Putamen (tissue), 1 donor: ENCODE data around the gene MAP4K4.
A peak's percentile ranks its signal among the peaks of the same experiment; 100 is the strongest.

Source experiments
- DNase-seq: peaks from one replicate; pipeline ENCODE4 v3.0.0-alpha.2; 2016; ENCODE audit warnings: low spot score

Gene MAP4K4

GRCh38 chr2:101790857-101791256 is 93.3 kb downstream of the MAP4K4 start:
- no peak for DNase-seq

DNA sequence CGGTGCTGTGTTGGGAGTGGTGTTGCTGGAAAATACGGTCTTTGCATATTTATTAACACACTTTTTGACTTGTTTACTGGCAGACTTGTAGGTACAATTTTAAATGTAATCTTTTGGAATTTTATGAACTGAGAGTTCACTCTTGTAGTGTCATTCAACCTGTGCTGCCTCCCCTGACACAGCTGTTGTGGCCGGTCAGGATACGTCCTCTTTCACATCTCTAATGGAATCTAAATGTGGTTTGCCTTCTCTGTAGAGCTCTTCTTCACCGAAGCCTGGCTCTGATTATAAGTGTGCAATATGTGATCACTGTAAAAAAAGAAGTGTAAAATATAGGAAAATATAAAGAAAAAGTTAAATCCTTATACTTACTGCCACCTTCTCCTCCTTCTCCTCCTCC is 94.7 kb downstream of the MAP4K4 start:
- no peak for DNase-seq

GRCh38 chr2:101793277-101793969 is 95.9 kb downstream of the MAP4K4 start:
- DNase-seq = peak; percentile 65

GRCh38 chr2:101794141-101794540 is 96.6 kb downstream of the MAP4K4 start:
- no peak for DNase-seq

GRCh38 chr2:101795033-101795432 is 97.5 kb downstream of the MAP4K4 start:
- DNase-seq = no peak

GRCh38 chr2:101796825-101797600 is 99.5 kb downstream of the MAP4K4 start:
- DNase-seq = no peak

GRCh38 chr2:101801496-101801895 is 104.0 kb downstream of the MAP4K4 start:
- DNase-seq = no peak

DNA sequence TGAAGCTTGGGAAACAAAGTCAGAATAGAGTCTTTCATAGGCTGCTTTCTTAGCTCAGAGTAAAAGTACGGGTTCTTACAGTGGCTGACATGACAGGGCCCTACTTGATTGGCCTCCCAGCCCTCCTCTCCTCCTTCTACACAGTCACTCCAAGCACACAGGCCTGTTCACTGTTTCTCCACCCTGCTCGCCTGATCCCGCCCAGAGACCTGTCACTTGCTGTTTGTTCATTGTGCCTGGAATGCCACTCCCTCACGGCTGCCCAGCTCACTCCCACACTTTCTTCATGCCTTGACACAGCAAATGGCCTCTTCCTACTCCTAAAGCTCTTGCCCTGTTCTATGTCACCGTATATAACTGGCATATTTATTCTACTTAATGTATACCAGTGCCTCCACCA is 104.8 kb downstream of the MAP4K4 start:
- DNase-seq = no peak

DNA sequence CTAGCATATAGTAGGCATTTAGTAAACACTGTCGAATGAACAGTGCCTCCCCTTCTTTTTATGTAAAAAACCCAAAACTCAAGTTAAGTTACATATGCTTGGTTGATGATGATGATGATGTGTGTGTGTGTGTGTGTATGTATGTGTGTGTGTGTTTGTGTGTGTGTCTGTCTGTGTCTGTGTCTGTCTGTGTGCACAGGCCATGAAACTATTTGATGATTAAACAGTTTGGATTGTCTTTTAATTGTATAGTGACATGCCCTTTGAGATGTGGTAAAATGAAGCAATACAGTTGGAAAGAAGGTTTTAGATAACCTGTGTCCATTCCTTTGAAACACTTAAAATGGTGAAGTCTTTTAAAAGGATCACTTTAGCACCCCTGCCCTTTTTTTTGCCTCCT is 105.6 kb downstream of the MAP4K4 start:
- no peak for DNase-seq

DNA sequence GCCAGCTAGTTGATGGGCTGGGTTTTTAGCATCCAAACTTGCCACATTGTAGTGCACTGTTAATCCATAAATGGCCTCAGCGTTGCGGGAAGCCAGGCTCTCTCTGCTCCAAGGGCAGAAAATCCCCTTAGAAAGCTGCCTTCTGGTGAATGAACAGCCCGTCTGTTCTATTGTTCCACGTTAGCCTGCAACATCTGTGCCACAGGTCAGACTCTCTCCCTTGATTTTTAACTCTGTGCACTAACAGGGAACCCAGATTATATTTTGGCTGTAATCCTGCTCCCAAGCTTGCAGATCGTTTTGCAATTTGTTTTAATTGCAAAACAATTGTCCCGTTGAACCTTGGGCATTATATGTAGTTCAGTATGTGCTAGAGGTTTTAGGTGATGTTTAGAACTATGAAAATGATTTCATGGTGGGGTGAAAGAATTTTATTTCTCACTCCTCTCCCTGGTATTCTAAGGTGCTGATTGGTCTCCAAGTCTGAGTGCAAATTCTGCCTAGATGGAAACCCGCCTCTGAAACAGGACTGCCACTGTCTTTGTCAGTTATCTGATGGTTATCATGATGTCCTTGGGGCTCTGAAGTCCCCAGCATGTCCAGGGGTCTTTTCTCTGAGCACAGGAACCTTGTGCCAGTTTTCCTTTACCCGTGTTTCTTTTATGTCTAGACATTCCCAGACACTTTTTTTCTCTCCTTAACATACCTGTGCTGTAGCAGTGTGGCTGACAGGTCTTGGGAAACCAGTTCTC is 106.6 kb downstream of the MAP4K4 start:
- no peak for DNase-seq

DNA sequence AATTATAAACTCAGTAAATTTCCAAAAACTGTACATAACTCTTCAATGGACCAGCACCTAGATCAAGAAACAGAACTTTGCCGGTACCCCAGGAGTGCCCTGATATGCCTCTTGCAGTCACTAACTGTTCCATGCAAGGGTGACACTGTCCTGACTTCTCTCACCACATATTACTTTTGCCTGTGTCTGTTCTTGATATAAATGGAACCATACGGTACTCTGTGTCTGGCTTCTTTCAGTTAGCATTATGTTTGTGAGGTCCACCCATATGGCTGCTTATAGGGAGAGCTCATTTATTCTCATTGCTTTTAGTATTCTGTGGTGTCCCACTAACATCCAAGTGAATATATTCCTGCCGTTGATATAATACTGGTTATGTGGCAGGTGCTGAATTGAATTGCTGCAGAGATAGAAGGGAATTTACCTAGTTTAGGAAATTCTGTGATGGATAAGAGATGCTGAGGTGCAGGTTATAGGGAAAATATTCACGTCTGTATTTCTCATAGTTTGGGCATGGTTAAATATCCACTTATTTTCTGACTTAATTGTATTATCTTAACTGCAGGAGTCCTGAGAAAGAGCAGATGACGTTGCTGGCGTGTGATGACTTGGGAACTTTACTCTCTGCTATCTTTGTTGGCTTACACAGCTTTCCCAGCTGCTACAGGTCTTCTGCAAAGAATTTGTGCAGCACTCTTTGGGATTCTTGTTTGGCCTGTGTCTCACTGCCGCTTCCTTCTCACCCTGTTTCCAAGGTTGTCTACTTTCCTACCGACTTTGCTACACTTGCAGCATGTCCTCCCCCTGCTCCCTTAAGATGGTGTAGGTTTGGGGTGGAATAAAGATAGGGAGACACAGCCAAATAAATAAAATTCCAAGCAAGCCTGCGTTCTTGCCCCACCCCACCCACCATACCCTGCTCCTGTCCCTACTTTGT is 107.9 kb downstream of the MAP4K4 start:
- no peak for DNase-seq

DNA sequence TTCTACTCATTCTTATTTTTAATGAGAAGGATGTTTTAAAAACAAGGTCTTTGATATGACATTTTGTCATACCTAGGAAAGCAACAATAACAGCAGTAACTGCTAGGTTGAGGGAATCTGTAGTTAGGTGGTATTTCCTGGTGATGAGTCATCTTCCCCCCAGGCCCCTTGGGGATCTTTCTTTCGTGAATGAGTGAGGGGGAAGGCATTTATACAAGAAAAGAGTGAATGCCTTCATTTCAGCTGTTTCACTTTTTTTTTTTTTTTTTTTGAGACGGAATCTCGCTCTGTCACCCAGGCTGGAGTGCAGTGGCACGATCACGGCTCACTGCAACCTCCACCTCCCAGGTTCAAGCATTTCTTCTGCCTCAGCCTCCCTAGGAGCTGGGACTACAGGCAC is 108.6 kb downstream of the MAP4K4 start:
- no peak for DNase-seq

GRCh38 chr2:101806701-101807100 is 109.2 kb downstream of the MAP4K4 start:
- DNase-seq = no peak

GRCh38 chr2:101807242-101807641 is 109.7 kb downstream of the MAP4K4 start:
- no peak for DNase-seq

GRCh38 chr2:101808006-101808562 is 110.6 kb downstream of the MAP4K4 start:
- no peak for DNase-seq

DNA sequence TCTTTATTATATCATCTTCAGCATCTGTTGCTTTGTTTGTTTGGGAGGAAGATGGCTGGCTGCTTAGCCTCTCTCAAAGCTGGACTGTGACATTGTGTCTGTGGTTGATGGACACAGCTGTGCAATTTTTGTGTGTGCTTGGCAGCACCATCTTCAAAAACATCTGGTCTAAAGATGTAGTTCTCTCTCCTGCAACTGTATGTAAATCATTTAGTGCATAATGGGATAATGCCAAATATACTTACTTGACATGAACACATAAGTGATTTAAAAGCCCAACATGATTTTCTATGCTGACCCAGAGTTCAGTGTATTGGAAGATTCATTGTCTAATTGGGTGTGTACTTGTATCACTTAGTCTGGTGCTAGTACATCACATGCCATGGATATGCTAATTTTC is 112.2 kb downstream of the MAP4K4 start:
- no peak for DNase-seq

DNA sequence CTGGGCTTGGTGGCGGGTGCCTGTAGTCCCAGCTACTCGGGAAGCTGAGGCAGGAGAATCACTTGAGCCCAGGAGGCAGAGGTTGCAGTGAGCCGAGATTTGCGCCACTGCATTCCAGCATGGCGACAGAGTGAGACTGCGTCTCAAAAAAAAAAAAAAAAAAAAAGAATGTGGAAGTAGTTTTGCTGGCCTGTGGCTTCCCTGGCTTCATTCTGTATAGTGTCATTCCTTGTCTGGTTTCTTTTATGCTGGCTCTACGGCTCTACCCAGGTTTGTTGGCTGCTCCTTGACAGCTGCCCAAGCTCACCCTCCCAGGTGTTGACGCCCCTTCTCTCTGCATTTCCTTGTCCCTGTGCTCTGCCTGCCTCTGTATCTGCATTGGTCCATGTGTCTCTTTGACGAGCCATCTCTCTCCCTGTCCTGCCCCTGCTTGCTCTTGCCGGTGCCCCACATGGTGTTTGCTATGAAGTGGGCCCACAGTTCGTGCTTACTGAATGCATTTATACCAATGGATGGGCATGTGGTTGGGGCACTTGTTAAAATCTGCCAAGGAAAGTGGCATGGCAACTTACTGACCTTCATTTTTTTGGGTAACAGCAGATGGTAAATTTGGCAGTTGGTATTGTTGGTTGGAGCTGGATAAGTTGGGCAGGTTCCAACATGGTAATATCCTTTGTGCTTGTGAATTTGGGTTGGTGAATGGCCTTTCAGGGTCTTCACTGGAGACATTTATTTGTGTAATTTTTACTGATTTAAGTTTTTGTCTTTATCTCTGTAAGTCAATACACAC is 113.9 kb downstream of the MAP4K4 start:
- DNase-seq = no peak

DNA sequence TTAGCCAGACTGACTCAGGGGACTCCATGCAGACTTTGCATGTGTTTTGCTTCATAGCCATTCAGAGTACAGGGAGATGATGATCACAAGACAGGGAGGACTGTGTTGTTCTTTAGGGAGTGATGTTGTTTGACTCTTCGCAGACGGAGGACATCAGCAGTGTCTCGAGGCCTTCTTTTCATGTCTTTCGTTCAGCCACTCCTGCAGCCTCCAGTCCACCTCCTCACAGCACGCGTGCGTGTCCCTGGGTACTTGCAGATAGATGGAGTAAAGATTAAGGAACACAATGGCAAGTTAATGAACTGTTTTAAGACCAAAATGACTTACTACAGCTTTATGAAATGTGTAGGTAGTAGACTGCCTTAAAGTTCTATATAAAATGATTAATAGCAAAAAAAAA is 114.7 kb downstream of the MAP4K4 start:
- DNase-seq = no peak

- DNase-seq = no peak
Measured at GRCh38 chr2:101814752-101815151, 117.2 kb downstream of the MAP4K4 start.

DNA sequence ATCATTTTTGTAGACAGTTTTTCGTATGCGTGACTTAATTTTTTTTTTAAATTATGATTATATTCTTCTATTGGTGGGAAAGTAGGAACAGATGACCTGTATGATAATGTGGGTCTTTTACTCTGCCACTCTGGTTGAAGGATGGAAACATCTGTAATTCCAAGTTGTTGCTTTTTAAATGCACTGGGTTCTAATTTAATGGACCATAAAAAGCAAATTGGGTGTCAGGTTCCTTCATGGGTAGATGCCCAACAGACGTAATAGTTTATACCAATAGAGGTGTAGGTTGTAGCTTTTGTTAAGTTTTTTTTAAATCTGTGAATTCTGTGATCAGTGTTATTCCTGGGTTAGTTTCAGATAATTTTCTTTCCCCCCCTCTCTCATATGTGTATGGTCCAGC is 117.6 kb downstream of the MAP4K4 start:
- DNase-seq = no peak
